Measurements from ENCODE around the gene DNAH10.

DNA sequence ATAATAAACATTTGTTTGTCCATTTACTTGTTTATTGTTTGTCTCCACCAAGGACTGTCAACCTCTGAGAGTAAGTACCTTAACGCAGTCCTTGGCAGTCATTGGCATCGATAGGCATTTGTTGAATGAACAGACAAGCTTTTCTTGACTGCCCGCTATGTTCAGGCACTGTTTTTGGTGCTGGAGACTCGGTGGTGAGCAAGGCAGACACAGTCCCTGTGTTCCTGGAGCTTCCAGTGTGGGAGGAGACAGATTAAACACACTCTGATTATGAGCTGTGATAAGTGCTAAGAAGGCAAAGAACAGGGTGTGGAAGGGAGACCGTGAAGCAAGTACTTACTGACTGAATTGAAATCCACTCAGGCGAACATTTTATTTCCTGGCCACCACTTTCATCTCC lies 48.7 kb upstream of the DNAH10 start:
- TF ChIP-seq SUZ12 (IDR thresholded peaks at IDR 0.05; ENCODE audit: extremely low read depth, insufficient read depth, insufficient read length) (no peak), ZNF274 (IDR thresholded peaks at IDR 0.05; ENCODE audit: low read depth, low read length) (no peak)
